ENCODE measurements around the gene MEAK7. TPM values are rescaled to one million over a fixed set of nuclear protein-coding genes. Genes with fewer than 3 reads are reported as not detected.

The MEAK7 gene
- total RNA-seq, 2 experiments from 2014 or later = 21.1 to 22.4 TPM

GRCh38 chr16:84486551-84487235 is 17.8 kb downstream of the MEAK7 start:
- TF ChIP-seq CTCF (IDR thresholded peaks at IDR 0.05) = no peak
- intact Hi-C loops (cut with micrococcal nuclease) = loop anchor here (10.0 kb wide), 1 partner anchor 202 kb away; no protein-coding TSS in a partner anchor
- no peak for ATAC-seq
- Mint-ChIP-seq H3K4me1 (ENCODE audit: low read depth) (no peaks in the 10 kb centered on the region), H3K27me3 (no peaks in the 10 kb centered on the region), H3K4me3 (no peak overlapping the region), H3K36me3 (ENCODE audit: low read depth) (peaks cover 8% of the 10 kb centered on the region), H3K9me3 (no peaks in the 10 kb centered on the region), H3K27ac (no peak overlapping the region)
- no peak for DNase-seq
- ChIA-PET CTCF (interaction anchor here (0.6 to 1.9 kb wide), 2 partner anchors 9 to 209 kb away, joined by 5 to 7 read pairs; no protein-coding TSS in a partner anchor), POLR2A (no interaction called here)

GRCh38 chr16:84486126-84486525 is 18.3 kb downstream of the MEAK7 start:
- no peak overlapping the region for H3K27ac Mint-ChIP-seq
- DNase-seq = no peak
- TF ChIP-seq CTCF (IDR thresholded peaks at IDR 0.05) = no peak
- H3K9me3 Mint-ChIP-seq = no peaks in the 10 kb centered on the region
- peaks cover 8% of the 10 kb centered on the region for H3K36me3 Mint-ChIP-seq (ENCODE audit: low read depth)
- no peaks in the 10 kb centered on the region for H3K27me3 Mint-ChIP-seq
- H3K4me1 Mint-ChIP-seq (ENCODE audit: low read depth) = no peaks in the 10 kb centered on the region
- ATAC-seq = no peak
- intact Hi-C loops (cut with micrococcal nuclease) = loop anchor here (10.0 kb wide), 1 partner anchor 201 kb away; no protein-coding TSS in a partner anchor
- CTCF ChIA-PET = interaction anchor here (0.6 to 1.9 kb wide), 2 partner anchors 9 to 209 kb away, joined by 5 to 7 read pairs; no protein-coding TSS in a partner anchor
- H3K4me3 Mint-ChIP-seq = no peak overlapping the region
- POLR2A ChIA-PET = no interaction called here

GRCh38 chr16:84485255-84486010 is 19.0 kb downstream of the MEAK7 start:
- ATAC-seq (no peak), DNase-seq (no peak)
- CTCF ChIA-PET = interaction anchor here (4.4 kb wide), 1 partner anchor 209 kb away, joined by 31 read pairs; no protein-coding TSS in a partner anchor
- H3K27ac Mint-ChIP-seq = no peak overlapping the region
- POLR2A ChIA-PET = no interaction called here
- H3K4me1 Mint-ChIP-seq (ENCODE audit: low read depth) = no peaks in the 10 kb centered on the region
- H3K4me3 Mint-ChIP-seq = no peak overlapping the region
- intact Hi-C loops (cut with micrococcal nuclease) = loop anchor here (10.0 kb wide), 1 partner anchor 201 kb away; no protein-coding TSS in a partner anchor
- no peak for TF ChIP-seq CTCF (IDR thresholded peaks at IDR 0.05)
- H3K27me3 Mint-ChIP-seq = no peaks in the 10 kb centered on the region
- H3K9me3 Mint-ChIP-seq = no peaks in the 10 kb centered on the region
- H3K36me3 Mint-ChIP-seq (ENCODE audit: low read depth) = peaks cover 4% of the 10 kb centered on the region

GRCh38 chr16:84484579-84485254 is 19.7 kb downstream of the MEAK7 start:
- POLR2A ChIA-PET = interaction anchor here (0.7 kb wide), 1 partner anchor 9 kb away, joined by 3 read pairs; no protein-coding TSS in a partner anchor
- CTCF ChIA-PET = interaction anchor here (0.8 to 4.4 kb wide), 5 partner anchors 10 to 298 kb away, joined by 3 to 31 read pairs (median 3); partner anchors contain the start of gene TAF1C
- DNase-seq (no peak), ATAC-seq (no peak)
- Mint-ChIP-seq H3K36me3 (ENCODE audit: low read depth) (peaks cover 4% of the 10 kb centered on the region), H3K9me3 (no peaks in the 10 kb centered on the region), H3K4me3 (no peak overlapping the region), H3K27me3 (no peaks in the 10 kb centered on the region), H3K4me1 (ENCODE audit: low read depth) (no peaks in the 10 kb centered on the region), H3K27ac (no peak overlapping the region)
- intact Hi-C loops (cut with micrococcal nuclease) = loop anchor here (10.0 kb wide), 1 partner anchor 200 kb away; no protein-coding TSS in a partner anchor
- peak; percentile 71 for TF ChIP-seq CTCF (IDR thresholded peaks at IDR 0.05)
